Effector memory CD8-positive, alpha-beta T cell (primary cell): ENCODE measurements around the gene DAD1.
"Not testable (repeated sequence)": the region's sequence is repeated elsewhere in the genome, so short reads cannot be mapped to it uniquely, and the experiment has no call there.

Experiments
- ATAC-seq: fragments of 150-1000 bp; cut with Tn5 transposase; replicated peaks from 2 replicates; pipeline ENCODE4 v1.10.0; 2021; ENCODE audit warnings: mild to moderate bottlenecking, moderate library complexity
- DNase-seq, 3 experiments: peaks; one replicate each; pipeline ENCODE4 v3.0.0; 2021
- H3K27ac Mint-ChIP-seq, 2 donors: one replicate each; pipeline ENCODE4 v1.8.0; 2022; ENCODE audit warnings: mild to moderate bottlenecking in 2 of 2, mixed read lengths in 2 of 2, moderate library complexity in 2 of 2
- H3K27me3 Mint-ChIP-seq, 2 donors: one replicate each; pipeline ENCODE4 v1.8.0; 2022; ENCODE audit warnings: mixed read lengths in 2 of 2
- H3K36me3 Mint-ChIP-seq: one replicate; pipeline ENCODE4 v1.8.0; 2022; ENCODE audit warnings: mild to moderate bottlenecking, moderate library complexity, mixed read lengths; ENCODE audit not compliant: insufficient read depth
- H3K4me1 Mint-ChIP-seq, 2 donors: one replicate each; pipeline ENCODE4 v1.8.0; 2022; ENCODE audit warnings: low read depth in 2 of 2, mixed read lengths in 2 of 2
- H3K4me3 Mint-ChIP-seq, 2 donors: one replicate each; pipeline ENCODE4 v1.8.0; 2022; ENCODE audit warnings: mild to moderate bottlenecking in 2 of 2, mixed read lengths in 2 of 2, moderate library complexity in 2 of 2
- H3K9me3 Mint-ChIP-seq, 2 donors: one replicate each; pipeline ENCODE4 v1.8.0; 2022; ENCODE audit warnings: mixed read lengths in 2 of 2

Gene DAD1

GRCh38 chr14:22594156-22594716, 5.2 kb upstream of the DAD1 start:
- ATAC-seq: no peak
- no peak for DNase-seq
- Mint-ChIP-seq H3K9me3 (no peaks in the 10 kb centered on the region), H3K36me3 (peaks cover 6% of the 10 kb centered on the region), H3K4me3 (no peak overlapping the region), H3K4me1 (peaks cover 14 to 22% of the 10 kb centered on the region in 2 donors), H3K27ac (no peak overlapping the region), H3K27me3 (no peaks in the 10 kb centered on the region)

- Mint-ChIP-seq H3K4me1 (peaks cover 13 to 15% of the 10 kb centered on the region in 2 donors), H3K27ac (no peak overlapping the region), H3K36me3 (peaks cover 12% of the 10 kb centered on the region), H3K9me3 (no peaks in the 10 kb centered on the region), H3K27me3 (no peaks in the 10 kb centered on the region), H3K4me3 (no peak overlapping the region)
- ATAC-seq: no peak
- DNase-seq: no peak
Measured at GRCh38 chr14:22593601-22594000, 4.6 kb upstream of the DAD1 start.

GRCh38 chr14:22593189-22593588, 4.2 kb upstream of the DAD1 start:
- DNase-seq (no peak), ATAC-seq (no peak)
- Mint-ChIP-seq H3K9me3 (no peaks in the 10 kb centered on the region), H3K27ac (no peak overlapping the region), H3K36me3 (peaks cover 16% of the 10 kb centered on the region), H3K4me1 (peaks cover 11 to 14% of the 10 kb centered on the region in 2 donors), H3K27me3 (no peaks in the 10 kb centered on the region), H3K4me3 (no peak overlapping the region)

GRCh38 chr14:22588526-22589095, 413 bp downstream of the DAD1 start:
- ATAC-seq: no peak

GRCh38 chr14:22587677-22588422, 1.2 kb downstream of the DAD1 start:
- not testable (repeated sequence) for H3K27me3 Mint-ChIP-seq

More at GRCh38 chr14:22588526-22589095, 413 bp downstream of the DAD1 start:
- H3K27ac Mint-ChIP-seq: peak overlapping the region; percentile 99 to 100
- peaks cover 39 to 46% of the 10 kb centered on the region in 2 donors for H3K4me1 Mint-ChIP-seq
- H3K9me3 Mint-ChIP-seq: no peaks in the 10 kb centered on the region
- H3K36me3 Mint-ChIP-seq: peaks cover 23% of the 10 kb centered on the region
- H3K4me3 Mint-ChIP-seq: peak overlapping the region; percentile 85 to 93
- no peak for DNase-seq
- H3K27me3 Mint-ChIP-seq: no peaks in the 10 kb centered on the region

GRCh38 chr14:22587247-22587646, 1.8 kb downstream of the DAD1 start:
- H3K4me1 Mint-ChIP-seq: peaks cover 47 to 54% of the 10 kb centered on the region in 2 donors
- ATAC-seq: no peak
- no peaks in the 10 kb centered on the region for H3K9me3 Mint-ChIP-seq
- peaks cover 28% of the 10 kb centered on the region for H3K36me3 Mint-ChIP-seq
- H3K4me3 Mint-ChIP-seq: peak overlapping the region; percentile 4 to 93
- H3K27ac Mint-ChIP-seq: peak overlapping the region; percentile 99 to 100
- no peak for DNase-seq
- H3K27me3 Mint-ChIP-seq: no peaks in the 10 kb centered on the region

More at GRCh38 chr14:22587677-22588422, 1.2 kb downstream of the DAD1 start:
- Mint-ChIP-seq H3K4me1 (peaks cover 46 to 53% of the 10 kb centered on the region in 2 donors), H3K4me3 (peak overlapping the region; percentile 85 to 93), H3K36me3 (peaks cover 24% of the 10 kb centered on the region), H3K27ac (peak overlapping the region; percentile 99 to 100)
- DNase-seq, H3K9me3 Mint-ChIP-seq, ATAC-seq: not testable (repeated sequence)

- H3K4me1 Mint-ChIP-seq: peaks cover 46 to 57% of the 10 kb centered on the region in 2 donors
- no peaks in the 10 kb centered on the region for H3K9me3 Mint-ChIP-seq
- ATAC-seq (no peak), DNase-seq (no peak)
- no peak overlapping the region for H3K4me3 Mint-ChIP-seq
- peaks cover 23% of the 10 kb centered on the region for H3K36me3 Mint-ChIP-seq
- no peaks in the 10 kb centered on the region for H3K27me3 Mint-ChIP-seq
- peak overlapping the region; percentile 74 to 79 for H3K27ac Mint-ChIP-seq
Measured at GRCh38 chr14:22583994-22584393, 5.0 kb downstream of the DAD1 start.

GRCh38 chr14:22580625-22581024, 8.4 kb downstream of the DAD1 start:
- Mint-ChIP-seq H3K27me3 (no peaks in the 10 kb centered on the region), H3K27ac (peak overlapping the region in 1 of 2 donors; percentile 13), H3K36me3 (peaks cover 11% of the 10 kb centered on the region), H3K4me3 (no peak overlapping the region), H3K4me1 (peaks cover 28 to 45% of the 10 kb centered on the region in 2 donors), H3K9me3 (no peaks in the 10 kb centered on the region)
- ATAC-seq: no peak
- no peak for DNase-seq

GRCh38 chr14:22579881-22580280, 9.1 kb downstream of the DAD1 start:
- Mint-ChIP-seq H3K4me1 (peaks cover 25 to 38% of the 10 kb centered on the region in 2 donors), H3K27me3 (no peaks in the 10 kb centered on the region), H3K9me3 (no peaks in the 10 kb centered on the region), H3K36me3 (peaks cover 13% of the 10 kb centered on the region), H3K4me3 (peak overlapping the region in 1 of 2 donors; percentile 31), H3K27ac (no peak overlapping the region)
- ATAC-seq: no peak
- DNase-seq: no peak

- ATAC-seq (no peak), DNase-seq (no peak)
- no peaks in the 10 kb centered on the region for H3K9me3 Mint-ChIP-seq
- H3K4me3 Mint-ChIP-seq: no peak overlapping the region
- H3K27ac Mint-ChIP-seq: peak overlapping the region; percentile 5 to 38
- peaks cover 20% of the 10 kb centered on the region for H3K36me3 Mint-ChIP-seq
- H3K27me3 Mint-ChIP-seq: no peaks in the 10 kb centered on the region
- H3K4me1 Mint-ChIP-seq: peaks cover 20 to 32% of the 10 kb centered on the region in 2 donors
Measured at GRCh38 chr14:22579236-22579635, 9.8 kb downstream of the DAD1 start.

GRCh38 chr14:22577334-22577908, 11.6 kb downstream of the DAD1 start:
- Mint-ChIP-seq H3K27me3 (no peaks in the 10 kb centered on the region), H3K9me3 (no peaks in the 10 kb centered on the region), H3K4me1 (peaks cover 7 to 17% of the 10 kb centered on the region in 2 donors), H3K36me3 (peaks cover 31% of the 10 kb centered on the region), H3K4me3 (no peak overlapping the region), H3K27ac (no peak overlapping the region)
- DNase-seq: no peak
- no peak for ATAC-seq

- no peak for DNase-seq
- H3K4me3 Mint-ChIP-seq: no peak overlapping the region
- H3K27me3 Mint-ChIP-seq: no peaks in the 10 kb centered on the region
- H3K27ac Mint-ChIP-seq: no peak overlapping the region
- H3K9me3 Mint-ChIP-seq: no peaks in the 10 kb centered on the region
- ATAC-seq: no peak
- peaks cover 54% of the 10 kb centered on the region for H3K36me3 Mint-ChIP-seq
- H3K4me1 Mint-ChIP-seq: peaks cover 7 to 21% of the 10 kb centered on the region in 2 donors
Measured at GRCh38 chr14:22573804-22574203, 15.2 kb downstream of the DAD1 start.

GRCh38 chr14:22572562-22573058, 16.4 kb downstream of the DAD1 start:
- no peak for ATAC-seq
- Mint-ChIP-seq H3K36me3 (peaks cover 52% of the 10 kb centered on the region), H3K27ac (no peak overlapping the region), H3K27me3 (no peaks in the 10 kb centered on the region), H3K4me3 (no peak overlapping the region), H3K9me3 (no peaks in the 10 kb centered on the region), H3K4me1 (peaks cover 17 to 30% of the 10 kb centered on the region in 2 donors)
- DNase-seq: no peak
